T47D (cell line): Measurements from ENCODE around the gene SMARCD2.
"Not testable (repeated sequence)": the region's sequence is repeated elsewhere in the genome, so short reads cannot be mapped to it uniquely, and the experiment has no call there.

Source experiments
- DNase-seq, 2 experiments: peaks; one replicate each; pipeline versions ENCODE4 v3.0.0 to v3.0.0-alpha.2; 2011 to 2012; ENCODE audit warnings: low read depth in 1 of 2, low spot score in 1 of 2
- JUND ChIP-seq: IDR thresholded peaks from 2 replicates; pipeline ENCODE4 v1.6.1; 2012; ENCODE audit warnings: low read depth
- in situ Hi-C: cut with HindIII; loops from 2 replicates; pipeline ENCODE4 v1.10.0; 2016; ENCODE audit warnings: low sequenced_read_pairs, low pct_unique_long_range_greater_than_20kb

SMARCD2 gene

DNA sequence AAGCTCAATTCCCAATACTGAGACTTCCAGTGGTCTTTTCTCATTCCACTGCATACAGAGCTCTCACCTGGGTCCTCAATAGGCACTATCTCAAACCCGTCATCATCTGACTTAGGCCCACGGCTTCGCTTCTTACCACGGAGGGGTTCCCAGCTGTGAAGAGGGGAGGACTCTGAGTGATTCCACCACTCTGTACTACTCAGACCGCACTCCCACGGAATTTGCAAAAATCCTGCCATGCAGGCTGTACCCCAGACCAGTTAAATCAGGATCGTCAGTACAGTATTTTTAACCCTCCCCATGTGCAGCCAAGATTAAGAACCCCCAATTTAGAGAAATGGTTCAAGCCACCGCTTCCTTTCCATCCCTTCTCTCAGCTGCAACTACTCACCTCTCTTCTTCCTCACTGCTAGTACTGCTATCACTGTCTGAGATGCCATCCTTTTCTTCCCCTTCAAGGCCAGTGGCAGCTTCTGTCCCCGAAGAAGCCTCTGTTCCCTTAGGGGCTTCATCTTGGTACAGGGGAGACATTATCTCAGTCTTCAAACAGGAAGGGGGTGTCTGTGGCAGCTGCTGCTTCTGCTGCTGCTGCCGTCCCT is 21.4 kb downstream of the SMARCD2 start:
- no peak for DNase-seq
- no peak for TF ChIP-seq JUND
- in situ Hi-C loops, result no loop called here

DNA sequence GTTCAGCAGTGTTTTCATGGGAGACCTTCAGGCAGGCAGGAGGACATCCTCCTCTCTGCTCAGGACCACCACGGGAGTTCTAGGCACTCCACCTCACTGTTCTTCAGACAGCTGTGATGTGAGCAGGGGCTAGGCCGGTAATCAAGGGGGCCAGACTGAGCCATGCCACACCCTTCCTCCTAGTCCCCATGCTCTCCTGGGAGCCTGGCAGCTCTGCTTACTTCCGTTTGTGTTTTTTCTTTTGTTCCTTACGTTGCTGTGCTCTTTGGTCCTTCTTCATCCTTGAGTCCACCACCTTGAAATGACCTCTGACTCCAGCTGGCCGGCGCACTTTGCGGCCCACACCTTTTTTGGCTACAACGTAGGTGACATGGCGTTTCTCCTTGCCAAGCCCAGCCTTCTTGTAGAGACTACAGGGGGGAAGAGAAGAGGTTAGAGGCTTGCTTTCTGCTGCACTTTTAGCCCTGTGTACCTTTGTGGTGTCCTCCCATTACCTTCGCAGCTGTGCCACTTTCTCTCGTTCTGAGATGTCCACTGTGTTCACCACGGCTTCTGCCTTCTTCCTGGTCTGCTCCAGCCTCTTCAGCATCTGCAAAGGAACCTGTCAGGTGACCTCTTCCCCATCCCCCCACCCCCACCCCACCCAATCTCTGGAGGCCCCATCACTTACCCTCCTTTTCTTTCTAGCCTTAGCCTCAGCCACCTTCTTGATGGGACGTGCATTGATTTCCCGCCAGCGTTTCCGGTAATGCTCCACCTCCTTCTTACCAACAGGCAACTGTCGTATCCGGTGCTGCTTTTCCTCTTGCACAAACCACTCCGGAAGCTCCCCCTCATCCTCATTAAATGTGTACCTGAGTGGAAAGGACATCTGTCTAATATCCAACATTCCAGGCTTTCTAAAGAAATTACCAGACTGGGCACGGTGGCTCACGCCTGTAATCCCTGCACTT is 22.6 kb downstream of the SMARCD2 start:
- no peak for DNase-seq
- TF ChIP-seq JUND, result no peak
- in situ Hi-C loops, result no loop called here

DNA sequence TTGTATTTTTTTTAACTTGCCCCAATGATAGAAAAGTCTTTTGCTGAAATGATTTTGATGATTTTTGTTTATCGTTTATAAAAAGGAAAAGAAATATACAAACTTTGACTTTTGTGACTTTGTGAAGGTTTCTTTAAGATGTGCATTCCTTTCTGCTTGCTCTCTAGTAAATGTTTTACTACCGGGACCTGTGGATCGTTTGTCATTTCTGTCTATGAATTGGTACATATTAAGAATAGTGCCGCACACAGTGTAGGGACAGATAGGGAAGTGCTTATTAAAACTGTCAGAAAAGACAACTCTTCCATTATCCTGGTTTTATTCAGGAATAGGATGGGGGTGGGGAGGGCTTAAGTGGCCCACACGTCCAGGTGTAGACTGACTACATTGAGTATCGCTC is 23.4 kb downstream of the SMARCD2 start:
- in situ Hi-C loops, result no loop called here
- no peak for DNase-seq
- no peak for TF ChIP-seq JUND

DNA sequence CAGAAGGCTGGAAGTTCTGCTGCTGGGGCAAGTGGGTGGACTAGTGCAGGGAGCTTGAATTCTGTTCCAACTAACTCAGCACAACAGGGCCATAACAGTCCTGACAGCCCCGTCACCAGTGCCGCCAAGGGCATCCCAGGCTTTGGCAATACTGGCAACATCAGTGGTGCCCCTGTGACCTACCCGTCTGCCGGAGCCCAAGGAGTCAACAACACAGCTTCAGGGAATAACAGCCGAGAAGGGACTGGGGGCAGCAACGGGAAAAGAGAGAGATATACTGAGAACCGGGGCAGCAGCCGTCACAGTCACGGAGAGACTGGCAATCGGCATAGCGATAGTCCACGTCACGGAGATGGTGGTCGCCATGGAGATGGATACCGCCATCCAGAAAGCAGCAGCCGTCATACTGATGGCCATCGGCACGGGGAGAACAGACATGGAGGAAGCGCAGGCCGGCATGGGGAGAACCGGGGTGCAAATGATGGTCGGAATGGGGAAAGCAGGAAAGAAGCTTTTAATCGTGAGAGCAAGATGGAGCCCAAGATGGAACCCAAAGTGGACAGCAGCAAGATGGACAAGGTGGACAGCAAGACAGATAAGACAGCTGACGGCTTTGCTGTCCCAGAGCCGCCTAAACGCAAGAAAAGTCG is 24.6 kb downstream of the SMARCD2 start:
- TF ChIP-seq JUND, result no peak
- in situ Hi-C loops, result no loop called here
- no peak for DNase-seq

DNA sequence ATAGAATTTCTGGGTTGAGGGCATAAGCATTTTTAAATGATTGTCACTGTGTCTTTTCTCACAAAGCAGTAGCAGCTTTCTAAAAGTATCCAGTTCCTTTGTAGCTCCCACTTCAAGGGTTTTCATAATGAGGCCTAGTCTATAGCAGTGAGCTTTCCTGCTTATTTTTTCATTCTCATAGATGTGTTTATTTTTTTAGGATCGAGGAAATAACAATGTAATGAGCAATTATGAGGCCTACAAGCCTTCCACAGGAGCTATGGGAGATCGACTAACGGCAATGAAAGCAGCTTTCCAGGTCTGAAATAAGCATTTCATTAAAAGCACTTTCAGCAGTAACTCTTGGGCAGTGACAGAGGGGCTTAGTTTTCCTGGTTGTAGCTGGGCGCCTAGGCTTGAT is 25.8 kb downstream of the SMARCD2 start:
- in situ Hi-C loops, result no loop called here
- DNase-seq, result no peak
- no peak for TF ChIP-seq JUND

DNA sequence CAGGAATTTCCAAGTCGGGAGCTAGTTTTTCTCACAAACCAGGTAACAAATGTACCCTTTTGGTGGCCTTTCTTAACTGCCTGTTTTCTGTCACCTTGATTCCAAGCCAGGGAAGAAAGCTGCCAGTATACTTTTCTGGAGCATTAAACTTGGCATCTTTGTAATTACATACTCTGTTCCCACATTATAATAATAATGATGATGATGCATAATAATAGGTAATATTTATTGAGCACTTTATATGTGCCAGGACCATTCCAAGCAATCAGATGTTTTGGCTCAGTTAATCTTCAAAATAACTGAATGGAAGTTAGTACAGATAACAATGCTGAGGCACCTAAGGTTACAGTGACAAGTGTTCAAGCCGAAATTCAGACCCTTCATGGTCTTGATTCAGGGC is 26.4 kb downstream of the SMARCD2 start:
- in situ Hi-C loops, result no loop called here
- no peak for TF ChIP-seq JUND
- DNase-seq, result no peak

DNA sequence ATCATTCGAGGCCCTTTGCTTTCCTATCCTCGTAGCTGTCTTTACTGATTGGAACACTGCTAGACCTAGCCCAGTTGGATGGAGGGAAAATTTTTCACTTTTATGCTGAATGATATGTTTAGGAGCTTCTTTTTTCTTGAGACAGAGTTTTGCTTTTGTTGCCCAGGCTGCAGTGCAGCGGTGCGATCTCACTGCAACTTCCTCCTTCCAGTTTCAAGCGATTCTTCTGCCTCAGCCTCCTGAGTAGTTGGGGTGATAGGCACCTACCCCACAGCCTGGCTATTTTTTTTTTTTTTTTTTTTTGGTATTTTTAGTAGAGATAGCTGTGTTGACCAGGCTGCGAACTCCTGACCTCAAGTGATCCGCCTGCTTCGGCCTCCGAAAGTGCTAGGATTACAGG is 32.5 kb downstream of the SMARCD2 start:
- no peak for TF ChIP-seq JUND
- in situ Hi-C loops, result no loop called here

DNA sequence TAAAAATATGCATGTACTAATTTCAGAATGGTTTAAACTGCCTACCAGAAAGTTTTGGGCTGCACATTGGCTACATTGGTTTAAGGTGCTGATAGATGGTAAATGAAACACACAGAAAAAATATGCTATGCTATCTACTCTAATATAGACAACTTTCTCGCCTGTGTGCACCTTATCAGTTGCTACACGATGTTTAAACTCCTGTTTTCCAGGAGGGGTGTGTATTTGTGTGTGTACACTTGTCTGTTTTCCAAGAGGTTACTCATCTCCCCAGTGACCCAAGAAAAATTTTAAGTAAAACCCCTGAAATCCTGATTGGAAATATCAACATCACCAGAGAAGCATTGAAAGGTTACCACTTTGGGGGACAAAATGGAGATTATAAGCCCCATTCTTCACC is 36.9 kb downstream of the SMARCD2 start:
- no peak for DNase-seq
- no peak for TF ChIP-seq JUND
- in situ Hi-C loops, result no loop called here

More for the DNA sequence above, 32.5 kb downstream of the SMARCD2 start:
- DNase-seq, result no peak

DNA sequence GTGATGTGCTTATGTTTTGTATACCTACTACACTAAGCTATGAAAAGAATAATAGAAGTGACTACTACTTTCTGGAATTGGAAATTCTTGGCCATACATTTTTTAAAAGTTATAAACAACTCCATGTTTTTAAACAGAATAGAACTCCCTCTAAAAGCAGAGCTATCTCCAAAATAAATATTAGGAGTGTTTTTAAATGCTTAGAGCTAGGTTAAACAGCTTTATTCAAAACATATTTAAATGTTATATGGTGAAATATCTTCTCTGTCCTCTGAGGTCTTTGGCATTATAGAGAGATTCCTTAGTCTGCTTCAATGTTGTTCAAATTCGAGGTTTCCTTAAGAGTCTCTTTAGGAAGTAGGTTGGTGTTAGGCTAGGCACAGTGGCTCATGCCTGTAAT is 38.2 kb downstream of the SMARCD2 start:
- no peak for DNase-seq
- no peak for TF ChIP-seq JUND
- in situ Hi-C loops, result no loop called here

DNA sequence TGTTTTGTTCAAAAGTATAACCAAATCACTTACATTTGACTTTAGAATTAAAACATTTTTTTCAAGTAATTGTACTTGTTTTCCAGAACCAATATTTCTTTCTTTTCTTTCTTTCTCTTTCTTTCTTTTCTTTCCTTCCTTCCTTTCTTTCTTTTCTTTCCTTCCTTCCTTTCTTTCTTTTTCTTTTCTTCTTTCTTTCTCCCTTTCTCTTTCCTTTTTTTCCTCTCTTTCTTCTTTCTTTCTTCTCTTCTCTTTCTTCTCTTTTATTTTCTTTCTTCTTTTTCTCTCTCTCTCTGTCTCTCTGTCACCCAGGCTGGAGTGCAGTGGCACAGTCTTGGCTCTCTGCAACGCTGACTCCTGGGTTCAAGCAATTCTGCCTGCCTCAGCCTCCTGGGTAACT is 41.7 kb downstream of the SMARCD2 start:
- DNase-seq, result no peak
- no peak for TF ChIP-seq JUND
- in situ Hi-C loops, result no loop called here

DNA sequence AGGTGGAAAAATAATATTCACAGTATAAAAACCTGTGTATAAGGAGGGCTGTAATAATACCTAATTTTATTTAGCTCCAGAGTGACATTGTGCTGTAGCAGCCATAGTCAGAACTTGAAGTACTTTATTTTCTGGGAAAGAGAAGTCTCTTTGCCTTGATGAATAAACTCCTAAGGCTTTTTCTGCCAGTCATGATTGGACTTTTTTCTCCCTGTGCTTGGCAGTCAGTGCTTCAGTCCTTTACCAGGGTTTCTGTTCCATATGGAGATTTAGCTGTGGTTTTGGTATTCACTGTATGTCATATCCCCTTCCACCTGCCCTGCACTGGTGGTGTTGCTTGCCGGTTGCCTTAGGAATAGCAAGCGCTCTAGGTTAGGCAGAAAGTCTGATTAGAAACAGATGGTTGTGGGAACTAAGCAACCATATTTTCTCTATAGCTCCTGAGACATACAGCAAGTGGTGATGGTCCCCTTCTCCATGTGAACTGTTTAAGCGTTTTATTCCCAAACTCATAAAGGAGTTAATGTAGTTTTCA is 43.8 kb downstream of the SMARCD2 start:
- no peak for TF ChIP-seq JUND
- no peak for DNase-seq
- in situ Hi-C loops, result no loop called here

DNA sequence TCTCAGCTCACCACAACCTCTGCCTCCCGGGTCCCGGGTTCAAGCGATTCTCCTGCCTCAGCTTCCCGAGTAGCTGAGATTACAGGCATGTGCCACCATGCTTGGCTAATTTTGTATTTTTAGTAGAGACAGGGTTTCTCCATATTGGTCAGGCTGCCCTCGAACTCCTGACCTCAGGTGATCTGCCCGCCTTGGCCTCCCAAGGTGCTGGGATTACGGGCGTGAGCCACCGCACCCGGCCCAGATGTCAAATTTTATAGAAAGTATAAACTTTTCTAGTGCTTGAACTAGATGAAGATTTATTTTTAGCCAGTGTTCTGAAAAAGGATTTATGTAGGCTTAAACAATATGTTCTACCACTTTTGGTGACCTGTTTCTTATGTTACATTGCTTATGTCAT is 46.1 kb downstream of the SMARCD2 start:
- in situ Hi-C loops, DNase-seq: not testable (repeated sequence)
